GM23248 (cell line): ENCODE data around the gene IKZF1. TPM values are rescaled to one million over a fixed set of nuclear protein-coding genes. Genes with fewer than 3 reads are reported as not detected.
A peak's percentile ranks its signal among the peaks of the same experiment; 100 is the strongest.

Experiments used
- DNase-seq: peaks from one replicate; pipeline ENCODE4 v3.0.0-alpha.2; 2015
- H2AFZ ChIP-seq: fragments of 200-600 bp; sonication (generic); 2 replicates; pipeline ENCODE4 v1.6.1; 2016; ENCODE audit warnings: antibody characterized with exemption
- H3F3A ChIP-seq: fragments of 200-600 bp; sonication (generic); 2 replicates; pipeline ENCODE4 v1.6.1; 2016; ENCODE audit warnings: mild to moderate bottlenecking, antibody characterized with exemption, mixed run types; ENCODE audit not compliant: insufficient read depth
- H3K27ac ChIP-seq: fragments of 200-600 bp; sonication (generic); 2 replicates; pipeline ENCODE4 v1.5.1; 2016; ENCODE audit warnings: mild to moderate bottlenecking
- H3K27me3 ChIP-seq: fragments of 200-600 bp; sonication (generic); replicated peaks from 2 replicates; pipeline ENCODE4 v1.6.1; 2016; ENCODE audit warnings: mild to moderate bottlenecking; ENCODE audit not compliant: insufficient read depth
- H3K36me3 ChIP-seq: fragments of 200-600 bp; sonication (generic); 2 replicates; pipeline ENCODE4 v1.6.1; 2016; ENCODE audit warnings: low read depth, mild to moderate bottlenecking
- H3K4me1 ChIP-seq: fragments of 200-600 bp; sonication (generic); 2 replicates; pipeline ENCODE4 v1.6.1; 2016; ENCODE audit warnings: mild to moderate bottlenecking; ENCODE audit not compliant: insufficient read depth
- H3K4me2 ChIP-seq: fragments of 200-600 bp; sonication (generic); one replicate; pipeline ENCODE4 v1.6.1; 2016; ENCODE audit warnings: mild to moderate bottlenecking; ENCODE audit not compliant: unreplicated experiment
- H3K4me3 ChIP-seq: fragments of 200-600 bp; sonication (generic); 2 replicates; pipeline ENCODE4 v1.5.1; 2016; ENCODE audit warnings: mild to moderate bottlenecking
- H3K79me2 ChIP-seq: fragments of 200-600 bp; sonication (generic); 2 replicates; pipeline ENCODE4 v1.6.1; 2016; ENCODE audit warnings: mild to moderate bottlenecking; ENCODE audit not compliant: insufficient read depth
- H3K9ac ChIP-seq: fragments of 200-600 bp; sonication (generic); 2 replicates; pipeline ENCODE4 v1.6.1; 2016; ENCODE audit warnings: mild to moderate bottlenecking
- H3K9me2 ChIP-seq: fragments of 200-600 bp; sonication (generic); 2 replicates; pipeline ENCODE4 v1.6.1; 2016; ENCODE audit warnings: mixed run types, mild to moderate bottlenecking, moderate library complexity; ENCODE audit not compliant: insufficient read depth
- H3K9me3 ChIP-seq: fragments of 200-600 bp; sonication (generic); one replicate; pipeline ENCODE4 v1.6.1; 2017; ENCODE audit warnings: low read depth
- H4K20me1 ChIP-seq: fragments of 200-600 bp; sonication (generic); 2 replicates; pipeline ENCODE4 v1.6.0; 2016; ENCODE audit not compliant: insufficient read depth
- EZH2 ChIP-seq: fragments of 200-600 bp; sonication (generic); IDR thresholded peaks from 2 replicates; pipeline ENCODE4 v1.6.1; 2018; ENCODE audit warnings: antibody characterized with exemption, mild to moderate bottlenecking; ENCODE audit not compliant: insufficient read depth, poor library complexity, severe bottlenecking
- EZH2phosphoT487 ChIP-seq: fragments of 200-600 bp; sonication (generic); IDR thresholded peaks from 2 replicates; pipeline ENCODE4 v1.6.1; 2018; ENCODE audit warnings: antibody characterized with exemption, moderate library complexity, mild to moderate bottlenecking, low read depth; ENCODE audit not compliant: insufficient read depth
- WGBS, 2 experiments: methylation state at CpG; one replicate each; pipeline ENCODE4 v1.1.6; 2015 to 2017; ENCODE audit warnings: low lambda C conversion rate in 2 of 2, low coverage in 1 of 2; ENCODE audit errors: missing lambda C conversion rate in 2 of 2; 5-methylcytosine and 5-hydroxymethylcytosine counted together
- in situ Hi-C: fragments of 300-500 bp; cut with MboI; formaldehyde crosslinking; loops from 2 replicates; pipeline ENCODE4 v1.15.0; 2020
- polyA plus RNA-seq: library from polyadenylated mRNA; unstranded; fragments of >200 nt; fragmentation: Nextera tagmentation; extraction: Ambion mirVana; gene quantifications from 2 replicates; pipeline ENCODE4 v1.2.1, GENCODE V29; 2016
- total RNA-seq: library from RNA; depleted of rRNA; stranded (reverse); fragments of >200 nt; shearing (Covaris generic); gene quantifications from 2 replicates; pipeline ENCODE4 v1.2.3, GENCODE V29; 2014

Gene IKZF1
- total and polyA plus RNA-seq, 2 experiments from 2014 or later = not detected

DNA sequence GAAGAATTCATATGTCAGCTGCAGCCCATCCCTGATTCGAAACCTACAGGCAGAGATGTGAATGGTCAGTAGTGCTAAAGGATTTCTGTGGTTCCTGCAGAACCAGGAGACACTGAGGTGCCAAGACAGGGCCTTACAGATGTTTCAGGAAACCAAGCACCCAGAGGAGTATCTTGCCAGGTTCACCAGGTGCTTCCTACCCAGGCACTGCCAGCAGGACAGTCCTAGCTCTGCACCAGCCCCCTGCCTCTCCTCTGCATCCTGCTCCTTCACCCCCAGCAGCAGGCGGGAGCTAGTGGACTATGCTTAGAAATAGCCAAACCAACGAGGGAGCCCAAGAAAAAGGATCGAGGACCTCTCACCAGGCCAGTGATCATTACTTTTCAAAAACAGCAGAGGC, 4.2 kb upstream of the IKZF1 start:
- in situ Hi-C loops = no loop called here
- H2AFZ ChIP-seq = no peak overlapping the region
- no peaks in the 10 kb centered on the region for H3K9me2 ChIP-seq
- no peaks in the 10 kb centered on the region for H3F3A ChIP-seq
- no peak for DNase-seq
- no peak overlapping the region for H3K27ac ChIP-seq
- no peak overlapping the region for H3K9ac ChIP-seq
- WGBS, 2 experiments = 34 to 38% methylated on average over 4 of the region's 4 CpGs
- no peaks in the 10 kb centered on the region for H4K20me1 ChIP-seq
- H3K27me3 ChIP-seq = peaks cover 41% of the 10 kb centered on the region
- H3K4me2 ChIP-seq = no peak overlapping the region
- TF ChIP-seq EZH2phosphoT487 = no peak
- TF ChIP-seq EZH2 = no peak
- H3K79me2 ChIP-seq = no peaks in the 10 kb centered on the region
- H3K4me3 ChIP-seq = no peak overlapping the region
- H3K9me3 ChIP-seq = no peaks in the 10 kb centered on the region
- no peaks in the 10 kb centered on the region for H3K4me1 ChIP-seq
- H3K36me3 ChIP-seq = no peaks in the 10 kb centered on the region

DNA sequence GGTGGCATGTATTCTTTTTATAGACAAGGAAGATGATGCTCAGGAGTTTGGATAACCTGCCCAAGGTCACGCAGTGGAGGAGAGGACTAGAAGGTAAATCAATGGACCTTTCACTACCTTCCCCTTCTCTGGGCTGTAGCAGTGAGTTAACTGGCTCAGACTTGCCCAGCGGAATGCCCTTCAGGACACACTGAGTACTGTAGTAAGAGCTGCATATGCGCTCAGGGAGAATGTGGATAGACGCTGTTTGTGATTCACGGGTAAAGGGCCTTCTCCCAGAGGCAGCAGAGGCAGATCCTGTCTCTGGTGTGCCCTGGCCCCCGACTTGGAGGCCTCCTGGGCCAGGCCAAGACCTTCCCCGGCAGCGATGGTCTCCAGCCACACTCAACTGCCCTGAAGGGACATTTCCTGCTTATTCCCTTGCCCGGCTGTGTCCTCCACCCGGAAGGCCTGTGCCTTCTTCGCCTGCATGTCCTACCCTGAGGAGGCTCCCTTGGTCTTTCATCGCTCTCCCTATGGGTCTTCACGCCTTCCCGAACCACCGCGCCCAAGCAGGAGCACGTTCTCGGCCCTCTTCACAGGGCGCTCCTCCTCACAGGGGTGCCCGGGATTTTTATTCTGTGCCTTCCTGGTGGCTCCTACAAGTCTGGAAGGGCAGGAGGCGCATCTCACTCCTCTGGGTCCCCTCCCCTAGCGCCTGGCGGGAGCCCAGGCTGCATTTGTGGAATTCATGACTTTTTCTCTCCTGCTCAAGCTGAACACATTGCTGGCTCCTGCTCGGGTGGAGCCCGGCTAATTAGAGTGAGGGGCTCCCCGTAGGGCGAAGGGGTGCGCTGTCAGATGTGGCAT, 1.8 kb upstream of the IKZF1 start:
- H3K4me2 ChIP-seq = no peak overlapping the region
- no peaks in the 10 kb centered on the region for H3K4me1 ChIP-seq
- H3K9me3 ChIP-seq = no peaks in the 10 kb centered on the region
- H2AFZ ChIP-seq = no peak overlapping the region
- H3K4me3 ChIP-seq = no peak overlapping the region
- no peaks in the 10 kb centered on the region for H3K36me3 ChIP-seq
- TF ChIP-seq EZH2phosphoT487 (no peak), EZH2 (no peak)
- DNase-seq = no peak
- peaks cover 65% of the 10 kb centered on the region for H3K27me3 ChIP-seq
- WGBS, 2 experiments = 62 to 64% methylated on average over 26 to 28 of the region's 28 CpGs
- no peaks in the 10 kb centered on the region for H3K9me2 ChIP-seq
- H3K9ac ChIP-seq = no peak overlapping the region
- in situ Hi-C loops = no loop called here
- H3K27ac ChIP-seq = no peak overlapping the region
- H3K79me2 ChIP-seq = no peaks in the 10 kb centered on the region
- H3F3A ChIP-seq = no peaks in the 10 kb centered on the region
- no peaks in the 10 kb centered on the region for H4K20me1 ChIP-seq

DNA sequence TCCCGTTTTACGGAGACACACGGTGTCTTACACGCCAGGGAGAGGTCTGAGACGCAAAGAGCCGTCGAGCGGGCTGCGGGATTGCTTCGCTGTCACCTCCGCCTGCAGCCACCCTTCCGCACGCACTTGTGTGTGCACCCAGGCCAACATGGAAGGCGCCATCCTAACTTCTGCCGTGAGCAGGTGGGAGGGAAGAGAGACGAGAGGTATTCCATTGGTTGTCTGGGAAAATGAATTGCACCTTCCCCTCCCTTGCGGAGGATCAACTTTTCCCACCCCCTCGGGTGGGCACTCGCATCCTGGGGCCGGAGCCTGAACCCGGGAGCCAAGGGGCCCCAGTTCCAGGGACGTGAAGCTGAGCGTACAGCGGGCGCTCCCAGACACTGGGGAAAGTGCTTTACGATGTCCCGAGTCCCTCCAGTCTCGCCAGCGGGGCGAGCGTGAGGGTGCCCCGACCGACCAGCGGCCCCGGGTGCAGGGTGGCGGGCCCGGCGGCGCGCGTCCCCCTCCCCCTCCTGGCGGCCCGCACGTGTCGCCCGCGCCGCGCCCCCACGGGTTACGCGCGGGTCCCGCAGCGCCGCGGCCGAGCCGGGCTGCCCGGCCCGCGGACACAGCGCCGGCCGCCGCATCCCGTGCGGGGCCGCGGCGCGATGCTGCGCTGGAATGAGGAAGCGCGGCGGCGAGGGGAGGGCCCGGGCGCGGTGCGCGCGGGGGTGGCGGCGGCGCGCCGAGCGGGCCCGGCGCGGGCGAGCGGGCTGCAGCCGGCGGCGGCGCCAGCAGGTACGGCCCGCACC, 984 bp upstream of the IKZF1 start:
- H3K4me3 ChIP-seq = no peak overlapping the region
- no peak overlapping the region for H3K27ac ChIP-seq
- 9 to 11% methylated on average over 35 to 59 of the region's 100 CpGs for WGBS, 2 experiments
- no peaks in the 10 kb centered on the region for H3K4me1 ChIP-seq
- peaks cover 66% of the 10 kb centered on the region for H3K27me3 ChIP-seq
- no peak overlapping the region for H3K9ac ChIP-seq
- H3K79me2 ChIP-seq = no peaks in the 10 kb centered on the region
- H2AFZ ChIP-seq = no peak overlapping the region
- no peaks in the 10 kb centered on the region for H3F3A ChIP-seq
- TF ChIP-seq EZH2phosphoT487 (no peak), EZH2 (peak; percentile 57)
- H3K36me3 ChIP-seq = no peaks in the 10 kb centered on the region
- in situ Hi-C loops = no loop called here
- H4K20me1 ChIP-seq = no peaks in the 10 kb centered on the region
- no peaks in the 10 kb centered on the region for H3K9me3 ChIP-seq
- no peaks in the 10 kb centered on the region for H3K9me2 ChIP-seq
- DNase-seq = peak; percentile 18
- H3K4me2 ChIP-seq = no peak overlapping the region

DNA sequence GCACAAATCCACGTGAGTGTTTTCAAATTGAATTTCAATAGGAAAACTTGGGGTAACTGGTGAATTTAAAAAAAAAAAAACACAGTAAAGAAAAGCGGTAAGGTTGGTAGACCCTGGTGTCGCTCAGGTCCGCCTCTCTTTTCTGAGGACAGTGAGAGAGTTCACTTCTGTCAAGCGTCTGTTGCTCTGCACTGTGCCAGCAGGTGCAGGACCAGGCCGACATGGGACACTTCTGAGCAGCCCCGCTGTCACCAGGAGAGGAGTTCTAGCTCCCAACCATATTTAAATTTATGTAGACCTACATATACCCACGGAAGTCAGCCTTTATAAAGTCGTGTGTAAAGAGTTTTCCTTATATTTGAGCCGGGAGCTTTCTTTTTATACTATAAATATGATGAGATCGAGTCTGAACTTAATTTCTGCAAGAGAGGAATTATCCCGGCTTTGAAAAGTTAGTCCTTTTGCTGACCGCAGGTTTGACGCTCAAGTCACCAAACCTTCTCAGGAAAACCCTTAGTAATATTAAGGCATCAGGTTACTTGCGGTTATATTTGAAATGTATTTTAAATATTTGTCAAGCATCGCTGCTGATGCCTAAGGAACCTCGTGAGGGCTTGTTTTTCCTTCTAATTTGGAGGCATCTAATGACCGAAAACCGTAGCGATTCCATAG, 531 bp downstream of the IKZF1 start:
- no peak overlapping the region for H2AFZ ChIP-seq
- no peaks in the 10 kb centered on the region for H3F3A ChIP-seq
- no peak overlapping the region for H3K27ac ChIP-seq
- H3K79me2 ChIP-seq = no peaks in the 10 kb centered on the region
- no peak overlapping the region for H3K4me3 ChIP-seq
- no peak overlapping the region for H3K4me2 ChIP-seq
- TF ChIP-seq EZH2phosphoT487 = 0 out of 2 replicates have a peak, but pooled peaks have one; percentile 75
- TF ChIP-seq EZH2 = peak; percentile 92
- H4K20me1 ChIP-seq = no peaks in the 10 kb centered on the region
- 4 to 5% methylated on average over 20 of the region's 20 CpGs for WGBS, 2 experiments
- no peak overlapping the region for H3K9ac ChIP-seq
- no peaks in the 10 kb centered on the region for H3K9me2 ChIP-seq
- in situ Hi-C loops = no loop called here
- no peak for DNase-seq
- H3K9me3 ChIP-seq = no peaks in the 10 kb centered on the region
- H3K36me3 ChIP-seq = no peaks in the 10 kb centered on the region
- H3K4me1 ChIP-seq = no peaks in the 10 kb centered on the region
- H3K27me3 ChIP-seq = peaks cover 76% of the 10 kb centered on the region
